Measurements from ENCODE around the gene ABCB11. TPM values are rescaled to one million over a fixed set of nuclear protein-coding genes. Genes with fewer than 3 reads are reported as not detected.

Gene ABCB11
- total RNA-seq, 1 donor from 2014 or later = not detected

GRCh38 chr2:168926621-168927386 lies 104.3 kb downstream of the ABCB11 start:
- H3K79me2 ChIP-seq (ENCODE audit: low read depth) = no peaks in the 10 kb centered on the region
- no peaks in the 10 kb centered on the region for H3K9me3 Mint-ChIP-seq
- no peak overlapping the region for H3K4me3 Mint-ChIP-seq
- H3K27ac ChIP-seq = no peak overlapping the region
- no peaks in the 10 kb centered on the region for H4K20me1 ChIP-seq (ENCODE audit: low read depth)
- H3K27me3 ChIP-seq = no peaks in the 10 kb centered on the region
- no peak for DNase-seq (ENCODE audit: low spot score)
- H3K27ac Mint-ChIP-seq = no peak overlapping the region
- no peak for TF ChIP-seq CTCF (IDR thresholded peaks at IDR 0.05)
- no peak for TF ChIP-seq EZH2 (IDR thresholded peaks at IDR 0.05)
- no peak for TF ChIP-seq EZH2phosphoT487 (IDR thresholded peaks at IDR 0.05)
- no peaks in the 10 kb centered on the region for H3K4me1 ChIP-seq
- no peak overlapping the region for H3K9ac ChIP-seq
- no peaks in the 10 kb centered on the region for H3F3A ChIP-seq (ENCODE audit: low read depth)
- H3K4me2 ChIP-seq = no peak overlapping the region
- no peaks in the 10 kb centered on the region for H3K4me1 Mint-ChIP-seq
- no peak overlapping the region for H3K4me3 ChIP-seq
- H2AFZ ChIP-seq (replicated peaks) = no peak overlapping the region
- H3K36me3 Mint-ChIP-seq = no peaks in the 10 kb centered on the region
- no peaks in the 10 kb centered on the region for H3K36me3 ChIP-seq
- no peaks in the 10 kb centered on the region for H3K27me3 Mint-ChIP-seq (ENCODE audit: insufficient read depth, low read depth)
- H3K9me3 ChIP-seq (ENCODE audit: low read depth) = no peaks in the 10 kb centered on the region

GRCh38 chr2:168920504-168921157 lies 110.5 kb downstream of the ABCB11 start:
- Histone ChIP-seq H3K4me2 (no peak overlapping the region), H2AFZ (replicated peaks) (no peak overlapping the region), H3K36me3 (peaks cover 4% of the 10 kb centered on the region), H3F3A (ENCODE audit: low read depth) (no peaks in the 10 kb centered on the region), H3K9me3 (ENCODE audit: low read depth) (peaks cover 6% of the 10 kb centered on the region), H3K27me3 (no peaks in the 10 kb centered on the region), H4K20me1 (ENCODE audit: low read depth) (no peaks in the 10 kb centered on the region), H3K4me3 (no peak overlapping the region), H3K79me2 (ENCODE audit: low read depth) (no peaks in the 10 kb centered on the region), H3K27ac (no peak overlapping the region), H3K9ac (no peak overlapping the region), H3K4me1 (no peaks in the 10 kb centered on the region)
- no peak overlapping the region for H3K27ac Mint-ChIP-seq
- no peaks in the 10 kb centered on the region for H3K27me3 Mint-ChIP-seq (ENCODE audit: insufficient read depth, low read depth)
- no peaks in the 10 kb centered on the region for H3K36me3 Mint-ChIP-seq
- H3K4me3 Mint-ChIP-seq = no peak overlapping the region
- H3K9me3 Mint-ChIP-seq = peaks cover 10% of the 10 kb centered on the region
- H3K4me1 Mint-ChIP-seq = no peaks in the 10 kb centered on the region
- no peak for TF ChIP-seq EZH2 (IDR thresholded peaks at IDR 0.05)
- peak; percentile 78 for TF ChIP-seq CTCF (IDR thresholded peaks at IDR 0.05)
- TF ChIP-seq EZH2phosphoT487 (IDR thresholded peaks at IDR 0.05) = no peak
- peak; percentile 47 for DNase-seq (ENCODE audit: low spot score)

- Histone ChIP-seq H3K4me1 (peaks cover 30% of the 10 kb centered on the region), H3K27ac (no peak overlapping the region), H3K9me3 (ENCODE audit: low read depth) (peaks cover 10% of the 10 kb centered on the region), H3K27me3 (no peaks in the 10 kb centered on the region), H4K20me1 (ENCODE audit: low read depth) (no peaks in the 10 kb centered on the region), H3K4me2 (no peak overlapping the region), H2AFZ (replicated peaks) (no peak overlapping the region), H3K79me2 (ENCODE audit: low read depth) (no peaks in the 10 kb centered on the region), H3K4me3 (no peak overlapping the region), H3K36me3 (peaks cover 4% of the 10 kb centered on the region), H3F3A (ENCODE audit: low read depth) (peaks cover 22% of the 10 kb centered on the region), H3K9ac (no peak overlapping the region)
- Mint-ChIP-seq H3K4me3 (no peak overlapping the region), H3K27me3 (ENCODE audit: insufficient read depth, low read depth) (no peaks in the 10 kb centered on the region), H3K27ac (no peak overlapping the region), H3K9me3 (peaks cover 12% of the 10 kb centered on the region), H3K4me1 (peaks cover 24% of the 10 kb centered on the region), H3K36me3 (no peaks in the 10 kb centered on the region)
- TF ChIP-seq EZH2 (IDR thresholded peaks at IDR 0.05) = no peak
- no peak for TF ChIP-seq CTCF (IDR thresholded peaks at IDR 0.05)
- TF ChIP-seq EZH2phosphoT487 (IDR thresholded peaks at IDR 0.05) = no peak
- no peak for DNase-seq (ENCODE audit: low spot score)
Measured at GRCh38 chr2:168916331-168916675, 114.8 kb downstream of the ABCB11 start.

All from neural progenitor cell (in vitro differentiated cells).